GM18909 (cell line): Measurements from ENCODE around the gene VIPAS39.
"Not testable (repeated sequence)": the region's sequence is repeated elsewhere in the genome, so short reads cannot be mapped to it uniquely, and the experiment has no call there.

ENCODE experiments used
- ATAC-seq: cut with Tn5 transposase; IDR thresholded peaks from one replicate; pipeline ENCODE4 v1.9.1; 2021; ENCODE audit warnings: mild to moderate bottlenecking; ENCODE audit not compliant: unreplicated experiment, poor library complexity

Gene VIPAS39

DNA sequence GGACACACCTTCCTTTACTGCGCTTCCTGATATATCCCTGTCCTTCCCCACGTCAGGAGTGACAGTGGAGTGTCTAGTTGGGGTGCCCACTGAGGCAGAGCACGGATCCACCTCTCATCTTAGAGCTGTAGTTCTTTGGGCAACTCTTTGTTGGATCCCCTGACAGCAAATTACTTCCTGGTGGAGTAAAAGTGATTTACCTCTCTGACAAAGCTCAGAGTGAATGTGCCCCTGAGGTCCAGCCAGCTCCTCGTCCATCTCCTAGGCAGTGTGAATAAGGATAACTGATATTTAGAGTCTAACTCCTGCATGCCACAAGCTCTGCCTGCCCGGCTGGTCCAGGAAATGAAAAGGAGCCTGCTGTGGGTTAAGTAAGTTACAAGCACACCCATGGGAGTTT is 16.5 kb upstream of the VIPAS39 start:
- ATAC-seq, result no peak

DNA sequence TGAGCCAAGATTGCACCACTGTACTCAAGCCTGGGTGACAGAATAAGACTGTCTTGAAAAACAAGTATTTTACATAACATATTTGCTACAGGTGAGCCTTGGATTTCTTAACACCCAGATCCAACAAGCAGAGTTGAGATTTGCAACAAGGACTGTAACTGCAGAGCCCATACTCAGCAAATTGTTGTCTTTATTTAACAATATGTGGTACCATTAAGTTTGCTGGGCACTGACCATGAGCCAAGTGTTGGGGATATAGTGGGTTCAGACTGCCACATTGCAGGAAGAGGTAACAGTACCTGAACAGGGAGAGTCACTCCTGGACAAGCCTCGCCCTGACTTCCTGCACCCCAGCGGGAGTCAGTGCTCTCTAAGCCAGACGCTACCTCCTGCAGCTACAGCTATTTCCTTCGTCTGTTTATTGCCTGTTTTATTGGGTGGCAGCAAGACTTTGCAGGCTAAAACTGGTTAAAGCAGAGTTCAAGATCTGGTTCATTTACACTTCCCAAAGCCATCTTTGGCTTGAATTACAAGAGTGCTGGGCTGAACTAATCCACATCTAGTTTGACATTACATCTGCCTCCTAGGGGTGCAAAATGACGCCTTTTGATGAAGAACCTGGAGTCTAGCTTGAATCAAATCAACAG is 12.9 kb upstream of the VIPAS39 start:
- ATAC-seq, result no peak

DNA sequence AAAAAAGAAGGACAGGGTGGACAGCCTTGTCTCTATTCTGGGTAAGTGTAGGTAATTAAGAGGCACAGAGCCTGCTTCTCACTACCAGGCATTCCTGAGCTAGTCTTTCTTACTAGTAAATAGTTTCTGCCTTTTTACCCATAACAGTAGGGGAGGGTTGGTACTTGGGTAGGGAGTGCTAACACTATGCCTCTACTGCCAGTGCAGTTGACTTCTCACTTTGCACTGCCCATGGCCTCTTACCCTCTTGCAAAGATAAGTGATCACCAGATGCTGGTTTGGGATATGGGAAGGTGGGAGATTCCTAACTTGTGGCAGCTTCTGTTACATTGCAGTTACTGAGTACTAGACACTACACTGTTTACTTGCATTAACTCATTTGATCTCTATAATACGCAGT is 12.1 kb upstream of the VIPAS39 start:
- ATAC-seq, result no peak

DNA sequence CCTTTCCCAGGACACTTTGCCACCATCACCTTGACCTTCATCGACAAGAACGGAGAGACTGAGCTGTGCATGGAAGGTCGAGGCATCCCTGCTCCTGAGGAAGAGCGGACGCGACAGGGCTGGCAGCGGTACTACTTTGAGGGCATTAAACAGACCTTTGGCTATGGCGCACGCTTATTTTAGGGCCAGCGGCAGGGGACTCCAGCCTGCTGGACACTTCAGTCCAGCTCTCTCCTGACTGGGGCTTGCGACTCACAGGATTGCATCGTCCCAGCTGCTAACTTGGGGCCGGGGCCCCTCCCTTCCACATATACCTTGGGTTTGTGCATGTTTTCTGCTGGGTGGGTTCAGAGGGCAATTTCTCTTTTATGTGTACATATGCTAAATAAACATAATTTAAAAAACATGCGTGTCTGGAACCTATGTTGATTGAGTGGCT is 11.7 kb upstream of the VIPAS39 start:
- no peak for ATAC-seq

DNA sequence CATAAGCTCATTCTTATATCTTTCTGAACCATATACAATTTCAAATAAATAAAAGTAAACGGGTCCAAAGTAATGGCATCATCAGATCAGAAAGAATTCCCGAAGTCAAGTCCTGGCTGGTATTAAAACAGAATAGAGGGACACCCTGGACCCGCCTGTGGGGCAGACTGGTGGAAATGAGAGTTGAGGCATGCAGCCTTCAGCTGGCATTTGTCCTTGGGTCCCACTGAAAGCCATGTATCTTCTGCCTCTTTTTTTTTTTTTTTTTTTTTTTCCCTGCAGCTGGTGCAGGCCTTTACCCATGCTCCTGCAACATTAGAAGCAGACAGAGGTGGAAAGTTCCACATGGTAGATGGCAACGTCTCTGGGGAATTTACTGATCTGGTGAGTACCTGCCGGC is 10.4 kb upstream of the VIPAS39 start:
- ATAC-seq, result no peak

DNA sequence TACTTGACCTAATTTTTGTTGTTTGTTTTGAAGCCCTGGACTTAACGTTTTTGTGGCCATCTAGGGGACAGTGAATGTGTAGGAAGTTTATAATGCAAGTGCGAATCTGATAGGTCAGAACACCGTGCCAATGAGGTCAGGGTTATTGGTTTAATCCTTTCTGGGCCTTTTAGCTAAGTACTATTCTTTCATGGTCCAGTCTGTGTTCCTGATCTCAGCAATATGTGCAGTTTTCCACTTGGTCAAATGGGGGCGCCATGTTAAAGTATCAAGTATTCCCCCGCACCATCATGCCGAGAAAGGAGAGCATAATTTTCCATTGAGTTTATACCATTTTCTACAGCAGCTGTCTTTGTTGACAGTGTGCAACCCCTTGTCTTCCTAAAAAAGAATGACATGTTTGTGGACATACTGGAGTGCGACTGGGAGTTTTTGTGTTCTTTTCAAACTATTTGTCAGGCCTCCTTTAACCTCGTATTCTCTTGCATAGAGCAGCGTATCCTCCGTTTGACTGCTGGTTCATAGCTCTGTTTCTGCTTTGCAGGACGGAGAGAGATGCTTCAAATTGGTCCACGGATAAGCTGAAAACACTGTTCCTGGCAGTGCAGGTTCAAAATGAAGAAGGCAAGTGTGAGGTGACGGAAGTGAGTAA is 1.8 kb upstream of the VIPAS39 start:
- ATAC-seq, result no peak

DNA sequence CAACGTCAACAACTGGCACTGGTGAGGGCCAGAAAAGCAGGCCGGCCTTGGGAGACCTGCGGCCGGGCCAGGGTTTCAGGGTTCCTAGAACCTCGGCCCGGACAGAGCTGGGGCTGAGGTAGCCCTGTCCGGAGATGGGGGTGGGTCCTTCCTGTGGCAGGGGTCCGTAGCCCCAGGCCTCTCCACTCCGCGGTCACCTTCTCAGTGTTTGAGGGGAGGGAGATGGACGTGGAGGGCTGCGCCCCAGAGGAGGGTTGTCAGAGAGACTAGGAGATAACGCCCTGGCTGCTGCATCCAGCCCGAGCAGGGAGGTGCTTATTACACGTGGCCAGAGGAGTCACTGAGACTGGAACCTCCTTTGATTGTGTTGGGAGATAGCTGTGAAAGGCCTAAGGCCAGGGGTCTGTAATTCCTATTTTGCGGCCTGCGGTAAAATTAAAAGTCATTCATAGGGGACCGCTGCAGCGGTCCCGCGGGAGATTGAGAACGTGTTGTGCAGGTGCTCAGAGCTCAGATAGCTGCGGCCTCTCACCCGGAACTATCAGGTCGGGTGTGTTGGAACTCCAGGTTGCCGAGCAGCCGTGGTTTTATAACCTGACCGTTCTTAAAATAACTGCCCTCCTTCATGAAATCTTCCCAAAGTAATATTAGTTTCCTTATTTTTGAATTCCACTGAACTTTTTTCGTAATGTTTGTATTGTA is 999 bp upstream of the VIPAS39 start:
- peak; percentile 24 for ATAC-seq

DNA sequence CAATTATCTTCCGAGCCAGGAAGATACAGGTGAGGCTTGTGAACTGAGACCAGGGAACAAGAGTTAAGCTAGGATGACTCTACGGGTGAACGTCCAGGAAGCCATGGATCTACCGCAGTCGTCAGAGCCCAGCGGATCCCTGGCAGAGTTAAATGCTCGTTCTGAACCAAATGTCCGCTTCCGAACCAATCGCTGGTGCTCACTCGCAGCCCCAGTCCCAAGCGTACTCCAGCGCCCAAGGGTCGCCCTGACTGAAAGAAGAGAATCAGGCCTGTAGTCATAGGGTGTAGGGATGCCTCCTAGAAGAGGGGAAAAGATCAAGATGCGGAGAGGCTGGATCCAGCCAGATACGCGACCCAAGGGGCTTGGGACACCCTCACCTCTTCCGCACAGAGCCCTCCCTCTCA is 283 bp downstream of the VIPAS39 start:
- no peak for ATAC-seq

DNA sequence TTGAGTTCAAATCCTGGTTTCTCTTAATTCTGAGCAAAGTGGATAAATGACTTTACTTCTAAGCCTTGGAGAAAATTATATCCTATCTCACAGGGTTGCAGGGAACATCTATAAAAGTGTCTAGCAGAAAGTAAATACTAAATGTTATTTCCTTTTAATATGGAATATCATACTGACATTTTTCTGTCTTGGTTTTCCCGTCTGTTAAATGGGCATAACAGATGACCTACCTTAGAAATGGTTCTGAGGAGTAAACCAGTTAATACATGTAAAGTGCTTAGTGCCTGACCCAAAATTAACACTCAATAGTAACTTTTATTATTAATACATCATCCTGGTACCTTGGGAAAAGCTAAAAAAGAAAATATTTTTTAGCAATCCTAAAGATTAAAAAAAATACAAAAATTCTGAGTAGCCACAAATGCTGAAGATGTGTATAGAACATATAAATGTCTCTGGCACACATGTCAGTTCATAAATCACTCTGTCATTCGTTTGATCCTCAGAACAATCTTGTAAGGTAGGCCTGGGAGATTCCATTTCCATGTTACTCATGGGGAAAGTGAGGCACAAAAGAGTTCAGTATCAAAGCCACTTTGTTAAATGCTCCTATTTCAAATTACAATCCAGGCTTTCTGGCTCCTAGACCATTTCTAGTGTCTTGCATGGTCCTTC is 1.3 kb downstream of the VIPAS39 start:
- no peak for ATAC-seq

DNA sequence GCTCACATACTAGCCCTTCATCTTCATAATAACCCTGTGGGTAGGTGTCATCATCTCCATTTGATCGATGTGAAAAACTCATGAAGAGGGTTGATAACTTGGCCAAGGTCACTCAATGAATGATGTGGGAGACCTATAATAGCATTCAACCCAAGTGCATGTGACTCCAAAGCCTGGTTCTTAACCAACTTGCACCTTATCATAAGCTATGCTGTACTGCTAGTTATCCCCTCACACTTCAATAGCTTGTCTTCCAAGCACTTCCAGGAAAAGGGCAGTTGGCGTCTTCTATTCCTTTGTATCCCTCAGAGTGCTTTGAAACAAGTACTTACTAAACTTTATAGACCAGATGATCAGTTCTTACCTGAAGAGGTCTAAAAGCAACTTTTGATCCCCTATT is 15.2 kb downstream of the VIPAS39 start:
- no peak for ATAC-seq

DNA sequence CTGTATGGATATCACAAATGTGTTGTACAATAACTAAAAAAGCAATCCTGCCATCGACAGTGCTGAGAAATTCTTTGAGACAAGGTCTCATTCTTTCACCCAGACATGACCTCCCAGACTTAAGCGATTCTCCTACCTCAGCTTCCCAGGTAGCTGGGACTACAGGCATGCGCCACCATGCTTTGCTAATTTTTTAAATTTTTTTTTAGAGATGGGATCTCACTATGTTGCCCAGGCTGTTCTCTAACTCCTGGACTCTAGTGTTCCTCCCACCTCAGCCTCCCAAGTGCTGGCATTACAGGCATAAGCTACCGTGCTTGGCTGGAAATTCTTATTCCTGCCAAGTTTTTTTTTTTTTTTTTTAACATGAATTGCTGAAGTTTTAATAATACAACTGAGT is 17.5 kb downstream of the VIPAS39 start:
- no peak for ATAC-seq

DNA sequence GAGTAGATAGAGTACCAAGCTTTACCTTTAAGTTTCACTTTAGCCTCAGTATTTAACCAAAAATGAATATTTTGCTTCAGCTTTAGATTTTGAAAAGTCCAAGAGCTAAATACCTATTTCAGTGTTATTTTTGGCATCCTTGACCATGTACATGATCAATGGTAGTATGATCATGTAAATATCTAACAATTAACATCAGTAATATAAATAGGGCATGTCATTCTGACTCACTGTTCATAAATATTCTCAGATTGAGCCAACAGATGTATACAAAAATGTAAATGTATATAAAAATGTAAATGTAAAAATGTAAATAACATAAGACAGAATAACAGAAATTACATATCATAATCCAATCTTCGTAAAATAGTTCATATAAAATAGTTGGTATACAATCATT is 18.8 kb downstream of the VIPAS39 start:
- no peak for ATAC-seq

DNA sequence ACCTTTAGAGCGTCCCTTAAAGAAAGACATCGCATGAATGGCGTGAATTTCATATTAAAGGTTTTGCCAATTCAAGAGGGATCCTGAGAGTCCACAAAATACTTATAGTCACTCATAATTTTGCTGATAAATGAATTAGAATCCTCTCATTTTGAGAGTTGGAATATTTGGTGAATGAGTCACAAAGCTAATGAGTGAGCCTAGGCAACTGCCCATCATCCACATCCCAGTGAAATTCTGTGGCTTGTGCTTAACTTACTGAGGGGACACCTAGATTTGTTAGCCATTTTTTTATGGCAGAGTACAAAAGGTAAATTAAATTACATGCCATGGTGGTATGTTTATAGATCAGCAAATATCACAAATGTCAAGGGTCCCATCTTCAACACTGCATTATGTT is 21.4 kb downstream of the VIPAS39 start:
- no peak for ATAC-seq

DNA sequence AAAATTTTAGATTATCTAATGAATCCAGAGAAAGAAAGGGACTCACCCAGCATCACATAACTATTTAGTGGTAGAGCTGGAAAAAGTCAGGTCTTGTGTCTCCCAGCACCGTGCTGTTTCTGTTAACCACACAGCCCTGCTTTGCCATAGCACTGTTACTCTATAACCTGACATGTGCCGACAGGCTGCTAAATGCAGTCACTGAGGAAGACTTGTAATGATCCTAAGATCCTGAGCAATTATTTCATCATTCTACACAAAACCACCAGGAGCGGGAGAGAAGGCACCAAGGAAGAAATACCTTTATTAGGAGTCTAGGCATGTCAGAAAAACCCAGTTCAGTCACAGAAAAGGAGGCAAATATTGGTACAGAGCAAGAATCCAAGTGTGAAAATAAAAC is 31.0 kb downstream of the VIPAS39 start:
- no peak for ATAC-seq

DNA sequence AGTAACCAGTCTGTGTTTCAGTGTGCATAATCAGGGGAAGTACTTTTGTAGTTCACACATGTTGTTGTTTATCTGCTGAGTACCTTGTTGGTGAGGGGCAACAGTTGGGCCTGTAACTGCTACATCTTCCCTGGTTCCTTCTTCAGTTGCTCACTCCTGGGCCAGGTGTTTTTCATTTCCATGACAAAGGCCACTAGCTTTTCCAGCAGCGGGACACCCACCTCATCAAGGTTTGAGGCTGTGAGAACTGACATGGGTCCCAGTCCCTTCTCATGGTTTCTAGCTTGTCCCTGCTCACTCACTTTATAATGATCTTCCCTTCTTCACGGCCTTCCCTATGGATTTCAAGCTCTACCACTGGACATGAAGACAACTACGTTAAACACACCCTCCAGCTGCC is 32.5 kb downstream of the VIPAS39 start:
- ATAC-seq, result no peak

DNA sequence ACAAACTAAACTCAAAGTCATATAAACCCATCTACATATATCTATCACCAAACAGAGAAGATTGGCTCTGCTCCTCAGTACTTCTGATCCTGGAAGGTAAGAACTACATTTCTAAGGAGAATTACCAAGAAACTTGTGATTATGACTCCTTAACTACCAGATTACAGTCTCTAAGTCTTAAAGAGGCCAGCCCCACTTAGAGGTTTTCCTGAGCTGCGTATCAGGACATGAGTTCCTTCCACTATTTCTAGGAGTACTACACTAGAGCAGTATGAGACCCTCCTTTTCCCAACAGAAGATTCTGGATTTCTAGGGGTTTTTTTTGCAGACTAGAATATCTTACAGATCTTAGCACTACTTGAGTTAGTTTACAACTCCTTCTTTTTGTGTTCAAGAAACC is 34.0 kb downstream of the VIPAS39 start, which contains the start of gene NOXRED1:
NOXRED1 (minus strand) TSS at position 101 of the 400 bp plus-strand sequence. CDS start 634 bp downstream, outside the sequence.
- no peak for ATAC-seq

DNA sequence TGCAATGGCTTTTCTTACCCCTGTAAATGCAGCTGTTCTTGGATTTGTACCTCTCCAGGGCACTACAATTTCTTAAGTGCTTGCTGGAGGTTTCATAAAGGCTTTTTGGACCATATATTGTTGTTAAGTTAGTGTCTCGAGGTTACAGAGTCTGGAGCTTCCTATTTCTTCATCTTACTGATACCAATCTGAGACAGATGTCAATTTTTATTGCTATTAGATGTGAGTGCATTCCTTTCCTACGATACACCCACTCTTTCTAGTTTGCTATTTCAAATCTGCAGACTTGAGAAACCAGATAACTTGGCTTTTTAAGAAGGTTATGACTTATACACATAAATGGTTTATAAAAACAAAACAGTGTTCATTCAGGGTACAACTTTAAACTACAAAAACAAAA is 36.2 kb downstream of the VIPAS39 start:
- no peak for ATAC-seq

DNA sequence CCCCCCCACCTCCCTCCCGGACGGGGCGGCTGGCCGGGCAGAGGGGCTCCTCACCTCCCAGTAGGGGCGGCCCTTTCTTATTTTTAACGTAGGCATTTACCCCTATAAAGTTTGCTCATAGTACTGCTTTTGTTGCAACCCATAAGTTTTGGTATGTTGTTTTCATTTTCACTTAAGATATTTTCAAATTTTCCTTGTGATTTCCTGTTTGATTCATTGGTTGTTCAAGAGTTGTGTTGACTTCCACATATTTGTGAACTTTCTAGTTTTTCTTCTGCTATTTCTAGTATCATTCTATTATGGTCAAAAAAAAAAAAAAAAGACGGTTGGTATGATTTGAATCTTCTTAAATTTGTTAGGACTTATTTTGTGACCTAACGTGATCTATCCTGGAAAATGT is 40.6 kb downstream of the VIPAS39 start:
- no peak for ATAC-seq

DNA sequence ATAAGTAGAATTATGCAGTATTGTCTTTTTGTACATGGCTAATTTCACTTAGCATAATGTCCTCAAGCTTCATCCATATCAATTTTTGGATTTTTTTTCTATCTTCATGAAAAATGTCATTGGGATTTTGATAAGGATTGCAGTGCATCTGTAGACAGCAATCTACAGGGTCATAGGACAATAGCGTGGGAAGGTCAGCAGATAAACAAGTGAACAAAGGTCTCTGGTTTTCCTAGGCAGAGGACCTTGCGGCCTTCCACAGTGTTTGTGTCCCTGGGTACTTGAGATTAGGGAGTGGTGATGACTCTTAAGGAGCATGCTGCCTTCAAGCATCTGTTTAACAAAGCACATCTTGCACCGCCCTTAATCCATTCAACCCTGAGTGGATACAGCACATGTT is 41.3 kb downstream of the VIPAS39 start:
- ATAC-seq, result not testable (repeated sequence)

DNA sequence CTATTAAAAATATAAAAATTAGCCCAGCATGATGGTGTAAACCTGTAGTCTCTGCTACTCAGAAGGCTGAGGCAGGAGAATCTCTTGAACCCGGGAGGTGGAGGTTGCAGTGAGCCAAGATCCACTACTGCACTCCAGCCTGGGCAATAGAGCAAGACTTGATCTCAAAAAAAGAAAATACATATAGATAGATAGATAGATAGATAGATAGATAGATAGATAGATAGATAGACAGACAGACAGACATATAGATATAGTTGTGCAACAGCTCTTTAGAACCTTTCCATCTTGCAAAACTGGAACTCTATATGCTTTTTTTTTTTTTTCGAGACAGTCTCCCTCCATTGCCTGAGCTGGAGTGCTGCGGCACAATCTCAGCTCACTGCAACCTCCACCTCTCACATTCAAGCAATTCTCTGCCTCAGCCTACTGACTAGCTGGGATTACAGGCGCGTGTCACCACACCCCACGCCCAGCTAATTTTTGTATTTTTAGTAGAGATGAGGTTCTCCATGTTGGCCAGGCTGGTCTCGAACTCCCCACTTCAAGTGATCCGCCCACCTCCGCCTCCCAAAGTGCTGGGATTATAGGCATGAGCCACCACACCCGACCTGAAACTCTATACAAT is 41.9 kb downstream of the VIPAS39 start:
- ATAC-seq, result not testable (repeated sequence)

DNA sequence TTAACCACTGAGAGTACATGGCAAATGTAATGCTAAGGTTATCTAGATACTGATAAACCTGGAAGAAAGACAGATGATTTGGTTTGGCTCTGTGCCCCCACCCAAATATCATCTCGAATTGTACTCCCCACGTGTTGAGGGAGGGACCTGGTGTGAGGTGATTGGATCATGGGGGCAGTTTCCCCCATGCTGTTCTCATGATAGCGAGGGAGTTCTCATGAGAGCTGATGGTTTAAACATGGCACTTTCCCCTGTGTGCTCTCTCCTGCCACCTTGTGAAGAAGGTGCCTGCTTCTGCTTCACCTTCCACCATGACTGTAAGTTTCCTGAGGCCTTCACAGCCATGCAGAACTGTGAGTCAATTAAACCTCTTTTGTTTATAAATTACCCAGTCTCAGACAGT is 48.3 kb downstream of the VIPAS39 start:
- ATAC-seq, result no peak
